GDM1 (cell line): Measurements from ENCODE around the gene SLC6A9.

ENCODE experiments used
- DNase-seq: peaks from one replicate; lab custom pipeline; 2025; lab: John Stamatoyannopoulos, UW

Gene SLC6A9

GRCh38 chr1:44048532-44049215 lies 17.4 kb upstream of the SLC6A9 start:
- no peak for DNase-seq

DNA sequence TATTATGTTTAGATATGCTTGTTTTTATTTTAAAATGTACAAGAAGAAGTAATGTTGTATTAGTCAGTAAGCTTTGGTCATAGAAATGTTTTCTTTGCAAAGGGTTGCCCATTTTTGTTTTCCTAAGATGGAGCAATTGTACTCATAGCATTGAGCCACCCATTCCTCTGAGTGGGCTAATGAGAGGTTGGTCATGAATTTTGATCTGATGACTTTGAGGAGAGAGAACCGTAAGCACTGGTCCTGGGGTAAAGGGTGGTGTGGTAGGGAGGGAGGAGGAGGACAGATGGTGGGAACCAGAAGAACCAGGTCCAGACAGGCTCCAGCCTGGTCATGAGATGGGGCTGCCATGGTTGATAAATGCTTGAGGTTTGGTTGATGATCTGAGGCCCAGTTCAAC lies 15.9 kb upstream of the SLC6A9 start:
- DNase-seq, result no peak

GRCh38 chr1:44045064-44045463 lies 13.8 kb upstream of the SLC6A9 start:
- DNase-seq, result no peak

GRCh38 chr1:44044071-44044801 lies 13.0 kb upstream of the SLC6A9 start:
- DNase-seq, result no peak

GRCh38 chr1:44043176-44044070 lies 12.2 kb upstream of the SLC6A9 start:
- DNase-seq, result no peak

GRCh38 chr1:44040846-44041245 lies 9.6 kb upstream of the SLC6A9 start:
- no peak for DNase-seq

GRCh38 chr1:44040418-44040817 lies 9.2 kb upstream of the SLC6A9 start:
- no peak for DNase-seq

- no peak for DNase-seq
These were observed 7.8 kb upstream of the SLC6A9 start for GRCh38 chr1:44038876-44039657.

DNA sequence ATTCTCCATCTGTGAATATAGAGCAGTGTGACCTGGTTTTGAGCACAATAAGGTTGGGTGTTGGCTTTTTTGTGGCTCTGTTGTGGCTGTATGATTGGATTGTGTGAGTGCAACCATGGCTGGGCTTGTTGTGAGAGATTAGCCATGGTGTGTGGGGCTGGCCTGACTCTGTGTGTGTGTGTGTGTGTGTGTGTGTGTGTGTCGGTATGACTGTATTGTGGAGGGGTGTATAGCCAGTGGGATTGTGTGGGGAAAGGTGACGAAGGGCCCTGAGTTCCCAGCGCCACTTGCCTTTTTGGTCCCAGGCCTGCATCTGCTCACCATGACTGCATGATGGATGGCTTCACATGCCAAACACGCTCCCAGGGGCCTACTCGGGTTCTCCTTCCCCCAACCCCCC lies 5.9 kb upstream of the SLC6A9 start:
- DNase-seq, result no peak

- peak; percentile 46 for DNase-seq
These were observed 5.3 kb upstream of the SLC6A9 start for GRCh38 chr1:44036409-44037139.

GRCh38 chr1:44035726-44036408 lies 4.6 kb upstream of the SLC6A9 start:
- DNase-seq, result no peak

- DNase-seq, result no peak
These were observed 3.9 kb upstream of the SLC6A9 start for GRCh38 chr1:44034976-44035716.

- DNase-seq, result no peak
These were observed 3.2 kb upstream of the SLC6A9 start for GRCh38 chr1:44034423-44034822.

DNA sequence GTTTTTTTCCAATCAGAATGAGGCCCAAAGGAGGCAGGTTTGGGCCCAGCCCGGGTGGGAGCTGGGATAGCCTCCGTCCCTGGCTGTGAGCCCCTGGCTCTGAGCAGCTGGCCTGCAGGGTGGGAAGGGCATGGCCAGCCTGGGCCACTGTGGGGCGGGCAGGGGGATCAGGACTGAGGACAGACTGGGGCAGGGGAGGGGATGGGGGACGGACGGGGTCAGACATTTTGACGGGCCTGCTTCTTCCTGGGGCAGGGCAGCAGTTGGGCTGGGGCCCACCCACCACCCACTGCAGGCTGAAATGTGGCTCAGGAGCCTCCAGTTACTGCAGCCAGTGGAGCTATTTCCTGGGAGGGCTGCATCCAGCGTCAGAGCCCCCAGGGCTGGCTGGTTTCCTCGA lies 2.5 kb upstream of the SLC6A9 start:
- no peak for DNase-seq

DNA sequence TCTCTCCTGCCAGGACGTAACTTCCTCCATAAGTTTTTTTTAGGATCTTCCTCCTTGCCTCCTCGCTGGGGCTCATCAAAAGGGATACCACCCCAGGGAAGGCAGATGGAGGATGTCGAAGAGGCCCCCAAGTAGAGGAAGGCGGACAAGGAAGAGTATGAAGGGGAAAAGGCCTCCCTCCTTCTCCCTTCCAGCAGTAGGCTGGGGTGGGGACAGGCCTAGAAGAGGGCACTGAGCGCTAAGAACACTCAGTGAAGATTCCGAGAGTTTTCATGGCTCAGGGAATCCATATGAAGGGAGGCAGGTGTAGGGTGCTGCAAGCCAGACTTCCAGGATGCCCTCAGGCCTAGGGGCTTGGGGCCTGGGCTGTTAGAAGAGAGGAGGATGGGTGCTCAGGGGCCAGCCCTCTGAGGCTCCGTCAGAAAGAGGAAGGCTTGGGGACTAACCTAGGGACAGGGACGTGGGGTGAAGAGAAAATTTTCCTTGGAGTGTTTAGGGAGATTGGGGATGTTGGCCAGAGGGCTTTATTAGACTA lies 1.8 kb upstream of the SLC6A9 start:
- DNase-seq, result no peak

DNA sequence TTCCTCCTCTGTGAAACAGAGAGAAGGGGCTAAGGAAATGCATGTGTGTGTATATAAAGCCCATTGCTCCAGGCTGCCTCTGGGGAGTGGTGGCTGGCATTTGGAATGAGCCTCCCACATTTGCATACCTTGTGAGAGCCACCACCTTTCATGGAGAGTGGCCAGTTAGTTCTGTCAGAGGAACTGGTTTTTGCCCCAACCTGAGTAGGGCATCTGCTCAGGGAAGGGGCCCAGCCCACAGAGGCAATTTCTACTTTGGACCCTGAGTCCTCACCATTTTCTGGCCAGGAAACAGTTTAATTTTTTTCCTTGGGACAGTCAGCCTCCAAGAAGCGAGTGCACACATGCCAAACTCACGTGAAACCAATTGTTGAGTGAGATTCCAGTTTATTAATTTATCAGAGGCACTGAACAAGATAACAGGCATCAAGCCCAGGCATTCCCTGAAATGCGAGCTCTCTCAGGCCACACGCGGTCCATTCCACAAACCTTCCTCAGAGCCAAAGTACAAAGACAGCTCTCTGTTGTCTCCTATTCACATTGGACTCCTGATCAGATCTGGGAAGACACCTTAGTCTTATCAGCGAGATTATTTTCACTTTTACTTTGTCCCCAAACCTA lies 1.0 kb upstream of the SLC6A9 start:
- no peak for DNase-seq

- no peak for DNase-seq
These were observed 534 bp downstream of the SLC6A9 start for GRCh38 chr1:44030605-44031251.

- peak; percentile 80 for DNase-seq
These were observed 1.2 kb downstream of the SLC6A9 start for GRCh38 chr1:44029911-44030604.
